NCI-H526 (cell line): ENCODE results near the gene TBC1D14.
A peak's percentile ranks its signal among the peaks of the same experiment; 100 is the strongest.

Experiments used
- DNase-seq, 2 experiments: peaks; one replicate each; lab custom pipeline; 2025; lab: John Stamatoyannopoulos, UW

The TBC1D14 gene

DNA sequence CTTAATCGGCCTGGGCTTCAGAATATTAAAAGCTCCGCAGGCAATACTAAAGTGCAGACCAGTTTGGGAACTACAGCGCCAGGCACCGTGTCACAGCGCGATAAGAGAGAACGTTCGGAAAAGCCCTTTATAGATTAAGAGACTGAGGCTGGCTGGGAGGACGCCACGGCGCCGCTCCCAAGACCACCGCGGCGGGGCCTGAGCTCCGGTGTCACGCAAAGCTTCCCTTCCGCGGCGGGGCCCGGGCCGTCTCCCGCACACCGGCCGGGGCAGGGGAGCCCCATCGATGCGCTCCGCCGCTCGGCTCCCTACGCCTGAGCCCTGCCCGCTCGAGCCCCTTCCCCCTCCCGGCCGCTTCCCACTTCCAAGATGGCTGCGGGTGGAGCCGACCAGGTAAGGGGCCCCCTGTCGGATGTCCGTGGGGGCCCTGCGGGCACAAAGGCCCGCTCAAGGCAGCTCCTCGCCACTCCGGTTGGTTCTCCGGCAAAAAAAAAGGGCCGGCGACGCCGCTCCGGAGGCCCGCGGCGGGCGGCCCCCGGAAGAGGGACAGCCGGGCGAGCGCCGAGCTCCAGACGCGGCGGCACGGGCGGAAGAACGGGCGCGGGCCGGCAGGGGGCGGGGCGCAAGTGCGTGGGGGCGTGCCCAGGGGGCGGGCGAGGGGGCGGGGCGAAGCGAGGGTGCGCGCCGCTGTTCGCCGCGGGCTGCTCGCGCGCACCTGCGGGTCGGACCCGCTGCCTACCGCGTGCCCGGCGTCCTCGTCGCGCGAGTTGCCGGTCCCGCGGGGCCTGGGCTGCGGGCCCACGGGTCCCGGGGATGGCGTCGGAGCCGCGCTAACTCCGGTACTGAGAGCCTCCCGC, at the start of gene TBC1D14:
TBC1D14 (plus strand) TSS at position 714 of the 857 bp plus-strand sequence. CDS start 13,564 bp downstream, outside the sequence.
- DNase-seq, result peak; percentile 66 to 92

DNA sequence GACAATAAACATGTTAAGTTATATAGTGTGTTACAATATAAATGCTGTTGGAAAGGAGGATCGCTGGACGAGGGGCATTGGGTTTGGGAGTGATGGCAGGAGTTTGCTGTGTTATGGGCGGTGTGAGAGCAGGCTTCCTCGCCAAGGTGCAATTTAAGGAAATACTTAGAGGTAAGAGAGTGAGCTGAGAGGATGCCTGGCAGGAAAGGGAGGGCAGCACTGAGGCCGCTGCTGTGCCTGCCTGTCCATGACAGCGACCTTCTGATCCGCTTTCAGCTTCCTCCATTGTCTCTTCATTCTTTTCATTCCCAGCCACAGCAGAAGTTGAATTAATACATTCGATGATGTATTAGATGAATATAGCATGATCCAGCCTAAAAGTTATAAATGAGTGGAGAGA, 41.2 kb upstream of the TBC1D14 start:
- no peak for DNase-seq

DNA sequence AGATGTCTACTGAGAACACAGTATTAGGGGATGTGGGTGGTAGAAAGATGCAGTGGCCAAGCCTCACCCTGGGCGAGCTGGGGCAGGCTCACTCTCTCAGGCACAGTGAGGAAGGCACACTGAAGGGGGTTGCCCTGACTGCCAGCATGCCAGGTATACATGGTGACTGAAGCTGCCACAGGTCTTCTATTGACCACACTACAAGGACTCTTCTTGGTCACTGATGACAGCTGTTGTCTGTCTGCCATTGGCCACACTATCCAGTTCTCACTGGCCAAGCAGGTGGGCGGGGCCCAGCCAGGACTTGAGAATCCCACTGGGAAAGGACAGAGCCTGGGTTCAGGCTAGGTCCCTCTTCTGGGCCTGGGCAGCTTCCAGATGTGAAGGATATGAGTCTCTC, 39.7 kb upstream of the TBC1D14 start:
- DNase-seq, result no peak

DNA sequence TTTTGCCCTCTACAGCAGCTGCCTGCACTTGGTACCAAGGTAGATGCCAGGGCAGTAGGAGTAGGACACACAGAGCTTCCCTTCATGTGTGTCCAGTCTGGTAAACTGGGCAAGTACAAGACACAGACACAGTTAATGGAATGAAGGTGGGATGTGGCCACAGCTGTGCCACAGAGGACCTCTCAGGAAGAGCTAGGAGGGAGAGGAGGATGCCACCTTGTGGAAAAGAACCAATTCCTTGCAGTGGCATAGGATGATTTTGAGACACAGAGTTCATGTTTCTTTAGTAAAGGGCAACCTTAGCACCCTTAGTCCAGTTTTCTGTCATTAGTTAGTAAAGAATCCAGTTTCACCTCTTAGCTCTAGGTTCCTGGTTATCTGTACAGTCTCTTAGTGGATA, 36.3 kb upstream of the TBC1D14 start:
- peak in 1 of 2 experiments; percentile 18 for DNase-seq

DNA sequence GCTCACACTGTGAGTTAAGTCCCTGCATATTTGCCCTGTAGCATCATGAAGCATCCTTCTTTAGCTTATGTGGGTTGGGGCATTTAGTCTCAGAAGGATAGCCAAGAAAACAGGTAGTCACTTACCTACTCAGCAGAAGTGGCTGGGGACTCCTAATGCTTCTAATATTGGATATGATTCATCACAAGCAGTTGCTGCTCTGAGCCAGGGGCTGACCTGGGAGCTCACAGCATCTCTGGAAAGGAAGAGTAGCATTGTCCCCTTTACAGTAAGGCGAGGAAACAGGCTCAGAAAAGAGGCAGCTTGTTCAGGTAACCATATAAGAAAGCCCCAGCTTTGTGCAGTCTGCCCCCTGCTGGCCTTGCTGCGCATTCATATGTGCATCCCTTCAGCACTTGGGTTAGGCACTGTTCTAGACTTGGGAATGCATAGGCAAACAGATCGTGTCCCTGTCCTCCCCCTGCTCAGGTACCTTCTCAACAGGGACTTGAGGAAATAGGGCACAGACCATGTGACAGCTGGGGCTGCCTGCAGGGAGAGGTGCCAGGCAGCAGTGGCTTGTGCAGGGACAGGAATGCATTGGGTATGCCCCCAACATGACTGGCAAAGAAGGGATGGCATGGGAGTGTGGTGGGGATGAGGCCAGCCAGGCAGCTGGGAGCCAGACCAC, 35.7 kb upstream of the TBC1D14 start:
- DNase-seq, result peak; percentile 16 to 76

- DNase-seq, result no peak
Observed at GRCh38 chr4:6874981-6875380, 34.6 kb upstream of the TBC1D14 start.

- DNase-seq, result no peak
Observed at GRCh38 chr4:6875431-6875831, 34.2 kb upstream of the TBC1D14 start.

GRCh38 chr4:6876440-6876839, 33.2 kb upstream of the TBC1D14 start:
- DNase-seq, result no peak

- no peak for DNase-seq
Observed at GRCh38 chr4:6877067-6877466, 32.6 kb upstream of the TBC1D14 start.

DNA sequence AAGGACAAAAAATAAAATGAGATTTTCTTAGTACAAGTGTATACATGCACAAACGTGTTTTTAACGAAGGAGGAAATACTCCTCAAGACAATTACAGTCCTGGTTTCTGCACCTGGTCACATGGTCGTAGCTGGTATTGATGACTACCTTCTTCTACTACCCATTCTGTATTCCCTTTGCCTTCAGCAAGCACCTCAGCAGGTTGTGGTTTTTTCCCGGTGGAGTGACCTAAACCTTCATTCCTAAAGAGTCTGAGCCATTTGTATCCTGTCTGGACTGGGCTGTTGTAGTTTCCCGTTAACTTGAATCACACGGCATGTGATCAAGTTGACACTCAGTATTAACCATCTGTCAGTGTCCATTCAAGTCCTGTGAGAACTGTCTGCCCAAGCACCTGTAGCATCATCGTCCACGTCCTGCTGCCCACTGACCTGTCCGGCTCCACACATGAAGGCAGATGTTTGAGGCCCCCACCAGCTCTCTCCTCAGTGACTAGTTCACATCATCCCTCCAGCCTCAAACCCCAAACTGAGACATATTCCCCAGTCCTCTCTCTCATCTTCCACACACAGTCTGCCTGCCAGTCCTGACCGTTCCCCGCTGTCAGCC, 31.1 kb upstream of the TBC1D14 start:
- DNase-seq, result no peak

- DNase-seq, result no peak
Observed at GRCh38 chr4:6880691-6881090, 28.9 kb upstream of the TBC1D14 start.

DNA sequence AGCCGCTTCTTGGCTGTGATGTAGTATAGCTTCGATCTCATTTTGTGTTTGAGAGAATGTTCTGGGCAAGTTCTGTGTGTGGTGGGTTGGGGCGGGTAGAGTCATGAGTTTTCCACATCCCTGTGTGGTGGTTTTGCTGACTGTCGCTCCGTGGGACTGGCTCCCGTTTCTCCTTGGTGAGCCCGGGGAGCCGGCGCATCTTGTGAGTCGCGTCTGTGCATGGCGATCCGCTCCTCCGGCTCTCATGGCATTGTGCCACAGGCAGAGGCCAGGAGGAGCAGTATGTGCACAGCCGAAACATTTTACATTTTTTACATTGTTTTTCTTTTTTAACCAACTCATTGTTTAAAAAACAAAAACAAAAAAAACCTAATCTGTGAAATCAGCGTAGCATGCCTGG, 27.7 kb upstream of the TBC1D14 start:
- no peak for DNase-seq

DNA sequence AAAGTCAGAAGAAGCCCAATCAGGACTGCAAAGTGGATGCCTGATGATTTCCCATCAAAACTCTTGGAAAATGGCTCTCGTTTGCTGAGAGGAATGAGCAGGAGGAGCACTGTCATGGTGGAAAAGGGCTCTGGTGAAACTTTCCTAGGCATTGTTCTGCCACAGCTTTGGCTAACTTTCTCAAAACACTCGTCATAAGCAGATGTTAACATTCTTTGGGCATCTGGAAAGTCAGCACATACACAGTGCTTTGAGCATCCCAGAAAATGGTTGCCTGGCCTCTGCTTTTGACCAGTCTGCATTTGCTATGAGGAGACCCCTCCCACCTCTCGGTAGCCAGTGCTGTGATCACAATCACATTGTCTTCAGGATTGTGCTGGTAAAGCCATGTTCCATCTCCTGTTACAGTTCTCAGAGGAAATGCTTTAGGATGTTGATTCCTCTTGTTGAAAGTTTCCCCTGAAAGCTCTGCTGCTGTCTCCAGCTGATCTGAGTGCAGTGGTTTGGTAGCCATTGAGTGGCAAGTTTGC, 25.2 kb upstream of the TBC1D14 start:
- no peak for DNase-seq

DNA sequence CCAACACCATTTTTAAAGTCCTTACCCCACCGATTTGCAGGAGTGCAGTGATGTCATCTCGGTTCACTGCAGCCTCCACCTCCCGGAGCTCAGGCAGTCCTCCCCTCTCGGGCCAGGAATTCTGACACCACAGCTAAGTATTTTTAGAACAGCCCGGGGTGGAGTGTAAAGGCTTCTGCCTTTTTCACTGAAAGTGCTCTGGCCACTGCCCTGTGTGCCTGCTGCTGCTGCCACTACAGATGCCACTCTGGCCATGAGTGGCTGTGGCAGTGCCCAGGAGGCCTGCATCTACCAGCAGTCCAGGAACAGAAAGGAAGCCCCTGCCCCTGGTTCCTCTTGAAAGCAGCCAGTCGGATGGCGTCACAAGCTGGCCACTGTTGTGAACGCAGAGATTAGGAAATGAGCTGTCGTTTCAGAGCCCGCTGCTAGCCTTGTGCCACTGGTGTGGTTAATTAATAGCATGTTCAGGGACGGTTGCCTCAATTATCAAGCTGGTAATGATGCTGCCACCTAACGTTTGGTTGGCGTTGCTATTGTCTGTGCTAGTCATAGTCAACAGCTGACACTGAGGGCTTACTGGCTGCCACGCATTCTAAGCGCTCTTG, 23.6 kb upstream of the TBC1D14 start:
- DNase-seq, result peak; percentile 41 to 64

DNA sequence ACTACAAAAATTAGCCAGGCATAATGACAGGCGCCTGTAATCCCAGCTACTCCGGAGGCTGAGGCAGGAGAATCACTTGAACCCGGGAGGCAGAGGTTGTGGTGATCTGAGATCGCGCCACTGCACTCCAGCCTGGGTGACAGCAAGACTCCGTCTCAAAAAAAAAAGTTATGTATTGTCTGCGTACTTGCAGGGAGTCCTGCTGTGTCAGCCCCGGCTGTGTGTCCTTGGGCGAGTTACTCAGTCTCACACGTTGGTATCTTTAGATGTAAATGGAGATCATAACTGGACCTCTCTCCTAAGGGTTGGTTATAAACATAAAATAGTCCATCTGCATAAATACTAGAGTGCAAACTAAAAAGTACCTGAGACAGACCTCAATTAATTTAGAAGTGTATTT, 22.7 kb upstream of the TBC1D14 start:
- no peak for DNase-seq

DNA sequence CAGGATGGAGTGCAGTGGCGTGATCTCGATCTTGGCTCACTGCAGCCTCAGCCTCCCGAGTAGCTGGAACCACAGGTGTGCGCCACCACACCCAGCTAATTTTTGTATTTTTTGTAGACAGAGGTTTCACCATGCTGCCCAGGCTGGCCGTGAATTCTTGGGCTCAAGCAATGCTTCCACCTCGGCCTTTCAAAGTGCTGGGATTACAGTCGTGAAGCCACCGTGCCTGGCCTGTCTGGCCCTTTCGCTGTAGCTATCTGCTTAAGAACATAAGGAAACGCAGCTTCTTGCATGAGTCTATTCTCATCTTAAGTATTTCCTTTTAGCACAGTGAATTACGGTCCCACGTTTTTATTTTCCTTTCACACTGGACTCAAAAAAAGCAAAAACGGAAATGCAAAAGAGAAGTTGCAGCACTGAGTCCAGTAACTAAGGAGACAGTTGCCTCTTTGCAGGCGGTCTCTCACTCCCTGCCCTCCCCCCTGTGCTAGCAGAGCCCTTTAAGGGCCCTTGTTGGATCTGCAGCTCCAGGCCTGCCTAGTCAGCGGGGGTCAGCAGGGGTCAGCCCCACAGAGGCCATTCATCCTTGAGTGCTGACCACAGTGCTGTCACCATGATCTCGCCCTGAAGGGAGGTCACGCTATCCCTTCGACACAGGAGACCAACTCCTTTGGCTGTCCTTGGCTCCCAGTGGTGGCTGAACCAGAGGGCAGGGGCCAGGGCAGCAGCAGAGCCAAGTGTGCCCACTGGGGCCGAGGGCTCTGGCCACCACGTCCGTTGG, 21.8 kb upstream of the TBC1D14 start:
- DNase-seq, result no peak

- no peak for DNase-seq
Observed at GRCh38 chr4:6888506-6889071, 21.0 kb upstream of the TBC1D14 start.

DNA sequence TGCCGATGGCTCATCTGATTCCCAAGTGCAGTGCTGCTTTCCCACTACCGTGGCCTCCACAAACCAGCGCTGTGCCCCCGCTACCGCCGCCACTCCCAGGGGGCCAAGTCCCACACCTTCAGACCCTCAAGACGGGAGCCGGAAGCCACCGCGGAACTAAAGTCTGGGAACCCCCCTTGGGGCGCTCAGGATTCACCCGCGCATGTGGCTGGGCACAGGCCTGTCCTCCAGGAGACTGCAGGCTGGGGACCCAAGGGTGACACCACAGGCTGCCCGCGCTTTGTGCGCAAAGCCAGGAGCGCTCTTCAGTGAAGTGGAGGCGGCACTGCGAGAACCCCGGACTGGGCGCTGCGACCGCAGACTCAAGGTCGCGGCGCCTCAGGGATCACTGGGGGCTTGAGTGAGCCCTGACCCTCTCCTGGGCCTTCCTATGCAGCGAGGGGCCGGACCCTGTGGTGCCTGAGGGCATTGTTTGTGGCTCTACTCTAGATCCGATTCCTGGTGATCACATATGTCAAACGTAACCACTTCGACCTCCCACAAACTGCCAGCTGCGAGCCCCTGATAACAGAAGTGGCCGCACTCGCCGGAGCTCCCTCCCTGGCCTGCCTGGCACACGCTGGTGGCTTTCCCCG, 20.4 kb upstream of the TBC1D14 start:
- no peak for DNase-seq

GRCh38 chr4:6889736-6890324, 19.8 kb upstream of the TBC1D14 start:
- no peak for DNase-seq

GRCh38 chr4:6890358-6890757, 19.3 kb upstream of the TBC1D14 start:
- no peak for DNase-seq
